Neural cell (in vitro differentiated cells): Measurements from ENCODE around the gene DNAJC19. TPM values are rescaled to one million over a fixed set of nuclear protein-coding genes. Genes with fewer than 3 reads are reported as not detected.
"Not testable (repeated sequence)": the region's sequence is repeated elsewhere in the genome, so short reads cannot be mapped to it uniquely, and the experiment has no call there.

Experiments
- H2AFZ ChIP-seq: fragments of 200-600, 300-800 bp; sonication (generic), shearing (Covaris generic); 2 replicates; pipeline ENCODE4 v1.6.0; 2014; ENCODE audit warnings: low read depth, mild to moderate bottlenecking, antibody characterized with exemption, low read length, moderate library complexity
- H3F3A ChIP-seq: fragments of 200-600 bp; shearing (Covaris generic); 2 replicates; pipeline ENCODE4 v1.6.1; 2016; ENCODE audit warnings: mild to moderate bottlenecking, moderate library complexity, mixed read lengths, antibody characterized with exemption, low read length; ENCODE audit not compliant: insufficient read depth, poor library complexity, severe bottlenecking
- H3K27ac ChIP-seq: fragments of 200-600, 300-800 bp; sonication (generic), shearing (Covaris generic); 2 replicates; pipeline ENCODE4 v1.5.1; 2014; ENCODE audit warnings: mild to moderate bottlenecking, low read length, moderate library complexity
- H3K27me3 ChIP-seq: fragments of 300-800, 200-600 bp; sonication (generic), shearing (Covaris generic); 2 replicates; pipeline ENCODE4 v1.6.0; 2014; ENCODE audit warnings: mild to moderate bottlenecking, low read depth, low read length, moderate library complexity; ENCODE audit not compliant: insufficient read depth
- H3K36me3 ChIP-seq: fragments of 300-800, 200-600 bp; sonication (generic), shearing (Covaris generic); 2 replicates; pipeline ENCODE4 v1.5.1; 2014; ENCODE audit warnings: mild to moderate bottlenecking, antibody characterized with exemption, low read length, moderate library complexity; ENCODE audit not compliant: insufficient read depth
- H3K4me2 ChIP-seq: fragments of 300-800, 200-600 bp; sonication (generic), shearing (Covaris generic); 2 replicates; pipeline ENCODE4 v1.6.0; 2014; ENCODE audit warnings: mild to moderate bottlenecking, low read length
- H3K4me3 ChIP-seq: fragments of 300-800, 200-600 bp; sonication (generic), shearing (Covaris generic); 2 replicates; pipeline ENCODE4 v1.5.1; 2014; ENCODE audit warnings: mild to moderate bottlenecking, low read length, moderate library complexity
- H3K79me2 ChIP-seq: fragments of 200-600 bp; shearing (Covaris generic); replicated peaks from 2 replicates; pipeline ENCODE4 v1.6.0; 2014; ENCODE audit warnings: mild to moderate bottlenecking, low read length, moderate library complexity; ENCODE audit not compliant: insufficient read depth
- H3K9ac ChIP-seq: fragments of 300-800, 200-600 bp; sonication (generic), shearing (Covaris generic); 2 replicates; pipeline ENCODE4 v1.6.1; 2016; ENCODE audit warnings: mild to moderate bottlenecking, low read length, mixed read lengths
- H3K9me2 ChIP-seq: fragments of 200-600 bp; shearing (Covaris generic); 2 replicates; pipeline ENCODE4 v1.6.1; 2016; ENCODE audit warnings: mild to moderate bottlenecking, low read length, mixed read lengths; ENCODE audit not compliant: insufficient read depth
- H3K9me3 ChIP-seq: fragments of 200-600, 300-800 bp; sonication (generic), shearing (Covaris generic); 2 replicates; pipeline ENCODE4 v1.6.1; 2016; ENCODE audit warnings: mild to moderate bottlenecking, mixed run types, low read length, moderate library complexity, mixed read lengths
- H4K20me1 ChIP-seq: fragments of 200-600 bp; shearing (Covaris generic); 2 replicates; pipeline ENCODE4 v1.6.1; 2016; ENCODE audit warnings: mild to moderate bottlenecking, mixed run types; ENCODE audit not compliant: insufficient read depth
- EP300 ChIP-seq: fragments of 450-650 bp; conservative IDR thresholded peaks from 2 replicates; pipeline ENCODE4 v1.6.1; 2014; ENCODE audit warnings: antibody characterized with exemption, mild to moderate bottlenecking, moderate library complexity; ENCODE audit not compliant: poor library complexity, severe bottlenecking
- EZH2 ChIP-seq: fragments of 200-600, 300-800 bp; shearing (Covaris generic), sonication (generic); IDR thresholded peaks from 2 replicates; pipeline ENCODE4 v1.6.1; 2014; ENCODE audit warnings: antibody characterized with exemption, low read length, borderline replicate concordance, mild to moderate bottlenecking; ENCODE audit not compliant: insufficient read depth, poor library complexity, severe bottlenecking
- MXI1 ChIP-seq: fragments of 450-650 bp; conservative IDR thresholded peaks from 2 replicates; pipeline ENCODE4 v1.6.1; 2014; ENCODE audit warnings: antibody characterized with exemption, mild to moderate bottlenecking; ENCODE audit not compliant: poor library complexity, severe bottlenecking
- POLR2AphosphoS5 ChIP-seq: IDR thresholded peaks from 2 replicates; pipeline ENCODE4 v1.6.1; 2012
- RAD21 ChIP-seq: fragments of 450-650 bp; conservative IDR thresholded peaks from 2 replicates; pipeline ENCODE4 v1.6.1; 2014; ENCODE audit warnings: antibody characterized with exemption, mild to moderate bottlenecking, moderate library complexity
- SMC3 ChIP-seq: fragments of 450-650 bp; conservative IDR thresholded peaks from 2 replicates; pipeline ENCODE4 v1.6.1; 2014; ENCODE audit warnings: antibody characterized with exemption, mild to moderate bottlenecking, moderate library complexity; ENCODE audit not compliant: poor library complexity
- TAF1 ChIP-seq: IDR thresholded peaks from 2 replicates; pipeline ENCODE4 v1.6.1; 2012; ENCODE audit warnings: low read depth
- polyA plus RNA-seq: library from polyadenylated mRNA; depleted of rRNA; stranded (reverse); fragments of >200 nt; gene quantifications from 2 replicates; pipeline ENCODE4 v1.2.3, GENCODE V29; 2014
- TF ChIP-seq, protein P1 (sequence below): IDR thresholded peaks from 2 replicates; pipeline ENCODE4 v1.6.1; 2012; ENCODE audit warnings: borderline replicate concordance
- TF ChIP-seq, protein P2 (sequence below): fragments of 450-650 bp; IDR thresholded peaks from 2 replicates; pipeline ENCODE4 v1.5.1; 2014; ENCODE audit warnings: antibody characterized with exemption, mild to moderate bottlenecking, moderate library complexity; ENCODE audit not compliant: poor library complexity, severe bottlenecking

DNAJC19 gene
- polyA plus RNA-seq, 1 donor from 2014 or later, result 80.3 TPM

DNA sequence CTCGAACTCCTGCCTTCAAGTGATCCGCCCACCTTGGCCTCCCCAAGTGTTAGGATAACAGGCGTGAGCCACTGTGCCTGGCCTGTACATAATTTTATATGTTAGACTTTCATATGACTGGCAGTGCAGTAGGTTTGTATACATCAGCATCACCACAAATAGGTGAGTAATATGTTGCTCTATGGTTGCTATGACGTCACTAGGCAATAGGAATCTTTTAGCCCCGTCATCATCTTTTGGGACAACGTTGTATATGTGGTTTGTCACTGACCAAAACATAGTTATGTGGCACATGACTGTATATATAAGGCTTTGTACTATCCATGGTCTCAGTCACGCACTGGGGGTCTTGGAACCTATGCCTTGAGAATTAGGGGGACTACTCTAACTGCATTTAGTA, 17.0 kb upstream of the DNAJC19 start:
- Histone ChIP-seq H4K20me1 (no peaks in the 10 kb centered on the region), H3K4me3 (no peak overlapping the region), H3K79me2 (no peaks in the 10 kb centered on the region), H3K9me2 (no peaks in the 10 kb centered on the region), H2AFZ (no peak overlapping the region), H3K9me3 (no peaks in the 10 kb centered on the region), H3K9ac (no peak overlapping the region), H3K27ac (no peak overlapping the region), H3F3A (no peaks in the 10 kb centered on the region), H3K36me3 (no peaks in the 10 kb centered on the region), H3K4me2 (no peak overlapping the region), H3K27me3 (no peaks in the 10 kb centered on the region)
- TF ChIP-seq, protein P1, sequence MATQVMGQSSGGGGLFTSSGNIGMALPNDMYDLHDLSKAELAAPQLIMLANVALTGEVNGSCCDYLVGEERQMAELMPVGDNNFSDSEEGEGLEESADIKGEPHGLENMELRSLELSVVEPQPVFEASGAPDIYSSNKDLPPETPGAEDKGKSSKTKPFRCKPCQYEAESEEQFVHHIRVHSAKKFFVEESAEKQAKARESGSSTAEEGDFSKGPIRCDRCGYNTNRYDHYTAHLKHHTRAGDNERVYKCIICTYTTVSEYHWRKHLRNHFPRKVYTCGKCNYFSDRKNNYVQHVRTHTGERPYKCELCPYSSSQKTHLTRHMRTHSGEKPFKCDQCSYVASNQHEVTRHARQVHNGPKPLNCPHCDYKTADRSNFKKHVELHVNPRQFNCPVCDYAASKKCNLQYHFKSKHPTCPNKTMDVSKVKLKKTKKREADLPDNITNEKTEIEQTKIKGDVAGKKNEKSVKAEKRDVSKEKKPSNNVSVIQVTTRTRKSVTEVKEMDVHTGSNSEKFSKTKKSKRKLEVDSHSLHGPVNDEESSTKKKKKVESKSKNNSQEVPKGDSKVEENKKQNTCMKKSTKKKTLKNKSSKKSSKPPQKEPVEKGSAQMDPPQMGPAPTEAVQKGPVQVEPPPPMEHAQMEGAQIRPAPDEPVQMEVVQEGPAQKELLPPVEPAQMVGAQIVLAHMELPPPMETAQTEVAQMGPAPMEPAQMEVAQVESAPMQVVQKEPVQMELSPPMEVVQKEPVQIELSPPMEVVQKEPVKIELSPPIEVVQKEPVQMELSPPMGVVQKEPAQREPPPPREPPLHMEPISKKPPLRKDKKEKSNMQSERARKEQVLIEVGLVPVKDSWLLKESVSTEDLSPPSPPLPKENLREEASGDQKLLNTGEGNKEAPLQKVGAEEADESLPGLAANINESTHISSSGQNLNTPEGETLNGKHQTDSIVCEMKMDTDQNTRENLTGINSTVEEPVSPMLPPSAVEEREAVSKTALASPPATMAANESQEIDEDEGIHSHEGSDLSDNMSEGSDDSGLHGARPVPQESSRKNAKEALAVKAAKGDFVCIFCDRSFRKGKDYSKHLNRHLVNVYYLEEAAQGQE, result no peak
- no peak for TF ChIP-seq POLR2AphosphoS5
- TF ChIP-seq EZH2, result no peak
- no peak for TF ChIP-seq MXI1
- no peak for TF ChIP-seq SMC3
- TF ChIP-seq RAD21, result no peak
- no peak for TF ChIP-seq EP300
- TF ChIP-seq TAF1, result no peak
- TF ChIP-seq, protein P2, sequence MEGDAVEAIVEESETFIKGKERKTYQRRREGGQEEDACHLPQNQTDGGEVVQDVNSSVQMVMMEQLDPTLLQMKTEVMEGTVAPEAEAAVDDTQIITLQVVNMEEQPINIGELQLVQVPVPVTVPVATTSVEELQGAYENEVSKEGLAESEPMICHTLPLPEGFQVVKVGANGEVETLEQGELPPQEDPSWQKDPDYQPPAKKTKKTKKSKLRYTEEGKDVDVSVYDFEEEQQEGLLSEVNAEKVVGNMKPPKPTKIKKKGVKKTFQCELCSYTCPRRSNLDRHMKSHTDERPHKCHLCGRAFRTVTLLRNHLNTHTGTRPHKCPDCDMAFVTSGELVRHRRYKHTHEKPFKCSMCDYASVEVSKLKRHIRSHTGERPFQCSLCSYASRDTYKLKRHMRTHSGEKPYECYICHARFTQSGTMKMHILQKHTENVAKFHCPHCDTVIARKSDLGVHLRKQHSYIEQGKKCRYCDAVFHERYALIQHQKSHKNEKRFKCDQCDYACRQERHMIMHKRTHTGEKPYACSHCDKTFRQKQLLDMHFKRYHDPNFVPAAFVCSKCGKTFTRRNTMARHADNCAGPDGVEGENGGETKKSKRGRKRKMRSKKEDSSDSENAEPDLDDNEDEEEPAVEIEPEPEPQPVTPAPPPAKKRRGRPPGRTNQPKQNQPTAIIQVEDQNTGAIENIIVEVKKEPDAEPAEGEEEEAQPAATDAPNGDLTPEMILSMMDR, result no peak

- not testable (repeated sequence) for H3F3A ChIP-seq, H3K9me2 ChIP-seq, H4K20me1 ChIP-seq
Observed at GRCh38 chr3:181003469-181003868, 13.9 kb upstream of the DNAJC19 start.

GRCh38 chr3:181002331-181002730, 12.8 kb upstream of the DNAJC19 start:
- H3K27me3 ChIP-seq, H3K9me2 ChIP-seq, H2AFZ ChIP-seq, H3K9me3 ChIP-seq, H3K4me3 ChIP-seq, H3K36me3 ChIP-seq, H3K4me2 ChIP-seq, H4K20me1 ChIP-seq, H3K27ac ChIP-seq, H3K9ac ChIP-seq, H3K79me2 ChIP-seq, H3F3A ChIP-seq: not testable (repeated sequence)

More at GRCh38 chr3:181003469-181003868, 13.9 kb upstream of the DNAJC19 start:
- H3K4me3 ChIP-seq, H3K36me3 ChIP-seq, H3K27me3 ChIP-seq, H3K9ac ChIP-seq, H3K4me2 ChIP-seq, H3K79me2 ChIP-seq, H3K27ac ChIP-seq, H2AFZ ChIP-seq, H3K9me3 ChIP-seq: not testable (repeated sequence)
